ENCODE results near the gene ITGAV. TPM values are rescaled to one million over a fixed set of nuclear protein-coding genes. Genes with fewer than 3 reads are reported as not detected.

Gene ITGAV
- total RNA-seq, 1 experiment from 2014 or later: 26.9 TPM

DNA sequence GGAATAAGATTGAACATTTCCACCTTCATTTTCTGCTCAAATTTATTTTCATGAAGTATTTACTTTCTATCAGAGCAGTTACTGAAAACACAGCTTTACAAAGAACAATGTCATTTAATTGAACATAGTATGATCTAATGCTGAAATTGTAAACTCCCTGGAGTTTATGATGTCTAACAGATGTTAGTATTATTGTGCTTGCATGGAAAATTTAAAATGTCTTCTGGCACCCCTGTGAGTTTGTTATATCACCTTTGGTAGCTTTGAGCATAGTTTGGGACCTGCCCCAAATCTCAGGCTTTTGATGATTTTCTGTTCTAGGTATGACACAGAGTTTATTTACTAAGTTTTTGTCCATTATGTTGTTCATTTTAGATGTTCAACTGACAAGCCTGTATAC, 132.1 kb downstream of the ITGAV start:
- H3K56ac ChIP-seq (ENCODE audit: insufficient read length, low read depth, low read length): no peak overlapping the region
- no peak overlapping the region for H4K5ac ChIP-seq (ENCODE audit: insufficient read length, low read depth, low read length)
- no peak overlapping the region for H3K4me2 ChIP-seq (ENCODE audit: insufficient read depth, insufficient read length, low read length)
- H3K79me1 ChIP-seq (ENCODE audit: insufficient read depth, low read depth, low read length, poor library complexity, severe bottlenecking): no peaks in the 10 kb centered on the region
- no peak overlapping the region for H3K9ac ChIP-seq (ENCODE audit: extremely low read depth, insufficient read length, low read length)
- H2BK12ac ChIP-seq (ENCODE audit: insufficient read length, low read depth, low read length): no peak overlapping the region
- H2AFZ ChIP-seq (ENCODE audit: low read length): no peak overlapping the region
- no peak overlapping the region for H2AK5ac ChIP-seq (ENCODE audit: insufficient read length, low read length)
- H3K9me3 ChIP-seq (ENCODE audit: control insufficient read depth, low read depth, low read length): no peaks in the 10 kb centered on the region
- no peak overlapping the region for H3T11ph ChIP-seq (ENCODE audit: low read length)
- H3K27me3 ChIP-seq (ENCODE audit: insufficient read depth, low read length): no peaks in the 10 kb centered on the region
- H4K91ac ChIP-seq (ENCODE audit: insufficient read length, low read depth, low read length): no peak overlapping the region
- H3K79me2 ChIP-seq (ENCODE audit: insufficient read depth, low read length): no peaks in the 10 kb centered on the region
- H3K14ac ChIP-seq (ENCODE audit: insufficient read depth, low read length): no peak overlapping the region
- H2BK5ac ChIP-seq (ENCODE audit: insufficient read length, low read length): no peak overlapping the region
- no peak overlapping the region for H3K27ac ChIP-seq (ENCODE audit: insufficient read length, low read depth, low read length)
- no peak overlapping the region for H4K8ac ChIP-seq (replicated peaks; ENCODE audit: insufficient read length, low read depth, low read length)
- no peak for DNase-seq
- H3K27ac Mint-ChIP-seq: no peak overlapping the region
- H3K4me1 ChIP-seq (ENCODE audit: insufficient read depth, low read length): peaks cover 6% of the 10 kb centered on the region
- no peaks in the 10 kb centered on the region for H4K20me1 ChIP-seq (ENCODE audit: control insufficient read depth, insufficient read depth, insufficient read length)
- H2BK15ac ChIP-seq (ENCODE audit: low read depth, low read length): no peak overlapping the region
- H3K4me1 Mint-ChIP-seq: peaks cover 23 to 34% of the 10 kb centered on the region in 2 experiments
- no peak overlapping the region for H3K4ac ChIP-seq (ENCODE audit: low read depth, low read length)
- no peak overlapping the region for H2BK20ac ChIP-seq (ENCODE audit: low read depth, low read length, poor library complexity, severe bottlenecking)
- H2BK120ac ChIP-seq (ENCODE audit: low read depth, low read length, poor library complexity, severe bottlenecking): no peak overlapping the region
- H3K9me3 Mint-ChIP-seq: peaks cover 0 to 2% of the 10 kb centered on the region in 2 experiments; a peak in 2 of 5 replicates
- no peaks in the 10 kb centered on the region for H3K23me2 ChIP-seq (ENCODE audit: insufficient read length, low read depth, low read length, poor library complexity, severe bottlenecking)
- H3K18ac ChIP-seq (ENCODE audit: insufficient read length, low read depth, low read length): no peak overlapping the region
- H3K36me3 Mint-ChIP-seq (ENCODE audit: insufficient read depth in 1 of 3, low read depth in 3 of 3): peaks cover 0 to 10% (median 3%) of the 10 kb centered on the region in 3 experiments; a peak in 5 of 7 replicates
- TF ChIP-seq, protein P1, sequence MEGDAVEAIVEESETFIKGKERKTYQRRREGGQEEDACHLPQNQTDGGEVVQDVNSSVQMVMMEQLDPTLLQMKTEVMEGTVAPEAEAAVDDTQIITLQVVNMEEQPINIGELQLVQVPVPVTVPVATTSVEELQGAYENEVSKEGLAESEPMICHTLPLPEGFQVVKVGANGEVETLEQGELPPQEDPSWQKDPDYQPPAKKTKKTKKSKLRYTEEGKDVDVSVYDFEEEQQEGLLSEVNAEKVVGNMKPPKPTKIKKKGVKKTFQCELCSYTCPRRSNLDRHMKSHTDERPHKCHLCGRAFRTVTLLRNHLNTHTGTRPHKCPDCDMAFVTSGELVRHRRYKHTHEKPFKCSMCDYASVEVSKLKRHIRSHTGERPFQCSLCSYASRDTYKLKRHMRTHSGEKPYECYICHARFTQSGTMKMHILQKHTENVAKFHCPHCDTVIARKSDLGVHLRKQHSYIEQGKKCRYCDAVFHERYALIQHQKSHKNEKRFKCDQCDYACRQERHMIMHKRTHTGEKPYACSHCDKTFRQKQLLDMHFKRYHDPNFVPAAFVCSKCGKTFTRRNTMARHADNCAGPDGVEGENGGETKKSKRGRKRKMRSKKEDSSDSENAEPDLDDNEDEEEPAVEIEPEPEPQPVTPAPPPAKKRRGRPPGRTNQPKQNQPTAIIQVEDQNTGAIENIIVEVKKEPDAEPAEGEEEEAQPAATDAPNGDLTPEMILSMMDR (conservative IDR thresholded peaks at IDR 0.05): no peak
- no peak overlapping the region for H3K4me3 Mint-ChIP-seq
- no peak overlapping the region for H3K23ac ChIP-seq (ENCODE audit: insufficient read length, low read depth, low read length)
- no peaks in the 10 kb centered on the region for H3K27me3 Mint-ChIP-seq (ENCODE audit: low read depth)
